COR-L47 (cell line): Measurements from ENCODE around the gene THRB.

Experiments
- DNase-seq: peaks from one replicate; lab custom pipeline; 2025; lab: John Stamatoyannopoulos, UW

Gene THRB

DNA sequence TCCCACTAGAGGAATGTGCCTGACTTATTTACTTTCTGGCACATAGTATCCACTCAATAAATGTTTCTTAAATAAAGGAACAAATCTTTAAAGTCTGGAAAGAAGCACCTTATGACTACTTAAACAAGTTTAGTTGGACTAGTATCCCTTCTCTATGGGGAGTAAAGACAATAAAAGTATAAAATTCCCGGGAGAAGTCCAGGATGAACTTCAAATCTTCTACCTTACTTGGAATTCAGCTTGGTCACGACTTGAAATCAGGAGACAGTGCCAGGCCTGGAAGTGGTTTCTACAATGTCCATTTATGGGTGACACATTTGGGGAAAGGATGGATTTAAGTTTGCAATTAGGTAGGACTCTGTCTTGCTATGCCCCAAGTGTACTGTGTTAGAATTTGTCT, 353.1 kb downstream of the THRB start:
- DNase-seq, result no peak

DNA sequence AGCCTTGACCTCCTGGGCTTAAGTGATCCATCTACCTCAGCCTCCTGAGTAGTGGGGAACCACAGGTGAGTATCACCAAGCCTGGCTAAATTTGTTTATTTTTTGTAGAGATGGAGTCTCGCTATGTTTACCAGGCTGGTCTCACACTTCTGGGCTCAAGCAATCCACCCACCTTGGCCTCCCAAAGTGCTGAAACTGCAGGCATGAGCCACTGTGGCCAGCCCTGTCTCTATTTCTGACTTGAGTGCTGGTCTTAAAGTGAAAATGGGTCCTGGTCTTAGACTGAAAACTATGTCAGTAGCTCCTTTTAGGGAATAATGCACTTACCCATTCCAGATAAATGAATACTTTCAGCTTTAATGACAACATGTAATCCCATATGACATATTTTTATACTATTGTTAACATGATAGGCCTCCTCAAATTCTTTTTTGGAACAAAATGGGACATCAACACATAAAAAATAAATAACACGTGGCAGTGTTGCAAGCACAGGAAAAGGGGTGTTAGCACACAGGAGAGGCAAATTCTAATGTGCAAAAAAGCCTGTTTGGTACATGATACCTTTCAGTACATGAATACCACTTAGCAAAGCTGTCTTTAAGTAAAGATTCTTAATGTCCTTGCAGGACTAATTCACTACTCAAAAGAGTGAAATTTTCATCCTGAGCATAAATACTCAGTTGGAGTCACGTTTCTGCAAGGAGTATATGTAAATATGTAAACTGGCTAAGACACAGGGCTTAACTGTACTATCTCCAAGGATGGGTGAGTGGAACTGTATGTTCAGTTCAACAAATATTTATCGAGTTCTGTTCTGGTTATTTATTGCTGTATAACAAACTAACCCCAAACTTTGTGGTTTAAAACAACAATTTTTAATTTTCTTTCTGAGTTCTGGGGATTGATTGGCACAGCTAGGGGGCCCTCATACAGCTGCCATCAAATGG, 354.9 kb downstream of the THRB start:
- DNase-seq, result no peak

DNA sequence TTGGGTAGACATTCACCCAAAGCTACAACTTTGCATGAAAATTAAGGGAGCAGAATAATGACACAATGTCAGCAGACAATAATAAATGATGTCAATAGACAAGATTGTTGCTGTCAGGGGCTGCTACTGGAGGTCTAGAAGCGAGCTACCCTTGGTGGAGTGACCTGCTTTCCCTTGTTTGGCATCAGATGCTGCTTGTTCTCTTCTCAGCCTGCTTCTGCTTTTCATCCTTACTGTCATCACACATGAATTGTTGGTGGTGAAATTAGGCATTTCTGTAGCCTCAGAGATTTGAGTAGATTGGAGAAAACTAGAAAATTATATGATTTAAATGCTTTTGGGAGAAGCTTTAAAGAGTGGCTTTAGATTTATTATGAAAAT, 355.8 kb downstream of the THRB start:
- no peak for DNase-seq

DNA sequence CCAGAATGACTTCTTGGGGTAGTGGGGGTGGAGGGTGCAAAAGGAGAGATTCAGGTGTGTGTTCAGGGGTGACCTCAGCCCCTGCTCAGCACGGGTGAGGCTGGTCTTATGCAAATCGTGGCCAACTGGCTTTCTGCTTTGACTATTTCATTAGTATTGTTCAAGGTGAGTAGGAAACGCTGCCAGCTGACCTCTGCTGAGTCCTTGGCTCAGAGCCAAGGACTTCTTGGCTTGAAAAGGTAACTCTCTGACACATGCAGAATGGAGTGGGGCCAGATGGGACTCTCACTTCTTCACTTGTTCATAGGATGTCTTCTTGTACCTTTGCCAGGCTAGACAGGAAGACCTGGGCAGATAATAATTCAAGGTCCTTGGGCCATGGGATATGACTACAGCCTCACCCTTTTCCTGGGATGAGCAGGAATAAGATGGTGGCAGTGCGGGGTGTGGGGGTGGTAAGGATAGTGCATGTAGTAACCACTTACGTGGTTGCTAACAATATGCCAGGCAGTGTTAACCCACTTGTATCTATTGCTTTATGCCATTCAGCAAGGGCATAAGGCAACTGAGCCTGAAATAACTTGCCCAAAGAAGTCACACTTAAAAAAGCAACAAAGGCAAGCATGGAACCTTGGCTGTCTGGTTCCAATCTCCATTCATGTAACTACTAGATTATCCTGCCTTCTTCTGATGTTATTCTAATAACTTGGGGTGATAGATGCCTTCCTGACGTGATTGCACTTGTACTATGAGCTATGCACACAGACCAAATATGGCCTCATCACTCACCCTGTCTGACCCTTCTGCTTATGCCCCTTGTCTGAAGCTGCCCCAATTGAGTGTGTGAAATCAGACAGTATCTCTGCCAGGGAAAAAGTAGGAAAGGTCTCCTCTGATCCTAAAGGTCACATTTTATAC, 356.4 kb downstream of the THRB start:
- DNase-seq, result peak; percentile 34

DNA sequence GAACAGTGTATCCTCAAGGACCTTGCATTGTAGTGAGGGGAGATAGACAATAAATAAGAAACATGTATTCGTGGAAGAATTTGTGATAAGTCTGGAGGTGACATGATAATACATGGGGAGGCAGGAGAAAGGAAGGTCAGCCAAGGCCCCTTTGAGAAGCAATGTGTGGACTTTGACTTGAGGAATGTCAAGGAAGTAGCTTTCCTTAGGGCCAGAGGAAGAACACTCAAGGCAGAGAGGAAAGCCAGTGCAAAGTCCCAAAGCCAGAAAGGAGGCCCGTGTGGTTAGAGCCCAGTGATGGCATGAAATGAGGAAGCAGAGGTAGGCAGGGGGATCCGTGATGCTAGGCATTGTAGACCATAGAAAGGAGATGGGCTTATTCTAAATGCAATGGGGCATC, 357.3 kb downstream of the THRB start:
- no peak for DNase-seq

DNA sequence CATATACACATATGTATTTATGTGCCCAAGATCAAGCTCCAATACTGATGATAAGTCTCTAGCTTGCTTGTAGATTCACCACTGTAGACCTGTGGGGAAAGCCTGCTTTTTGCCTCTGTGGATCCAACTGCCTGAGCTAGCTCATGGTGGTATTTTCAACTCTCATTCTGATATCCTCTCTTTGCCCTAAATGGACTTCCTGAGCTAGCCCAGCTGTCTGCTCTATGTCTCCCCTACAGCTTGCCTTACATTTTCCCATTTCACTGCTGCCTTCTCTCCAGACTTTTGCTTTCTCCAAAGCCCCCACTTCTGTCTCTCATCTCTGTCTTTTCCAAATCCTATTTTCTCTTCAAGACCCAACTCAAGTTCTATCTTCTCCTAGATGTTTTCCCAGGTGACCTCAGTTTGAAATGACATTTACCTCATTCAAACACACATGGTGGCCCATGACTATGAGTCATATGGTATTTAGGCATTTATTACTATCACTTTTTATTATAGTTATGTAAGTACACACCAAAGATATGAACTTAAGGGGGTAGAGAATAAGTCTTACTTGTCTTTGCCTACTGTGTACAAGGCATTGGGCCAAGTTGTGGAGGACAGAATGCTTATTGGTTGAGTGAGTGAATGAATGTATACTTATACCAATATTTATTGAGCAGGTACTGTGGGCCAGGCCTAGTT, 357.9 kb downstream of the THRB start:
- no peak for DNase-seq

DNA sequence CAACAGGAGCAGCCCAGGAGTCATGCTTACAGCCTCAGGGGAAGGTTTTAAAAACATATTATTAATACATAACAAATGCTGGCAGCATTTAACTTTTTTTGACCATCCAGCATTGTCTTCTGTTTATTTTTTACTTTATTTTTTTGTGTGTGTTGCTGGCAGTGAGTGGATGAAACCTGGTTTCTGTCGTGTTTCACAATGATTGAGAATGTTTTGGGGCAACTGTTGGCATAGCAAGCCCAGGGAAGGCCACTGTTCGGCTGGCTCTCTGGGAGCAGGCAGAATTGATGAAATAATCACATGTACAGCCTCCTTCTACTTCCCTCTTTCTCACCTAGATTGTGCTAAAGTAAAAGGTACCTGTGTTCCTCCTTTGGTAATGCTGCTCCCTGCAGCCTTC, 359.4 kb downstream of the THRB start:
- no peak for DNase-seq

DNA sequence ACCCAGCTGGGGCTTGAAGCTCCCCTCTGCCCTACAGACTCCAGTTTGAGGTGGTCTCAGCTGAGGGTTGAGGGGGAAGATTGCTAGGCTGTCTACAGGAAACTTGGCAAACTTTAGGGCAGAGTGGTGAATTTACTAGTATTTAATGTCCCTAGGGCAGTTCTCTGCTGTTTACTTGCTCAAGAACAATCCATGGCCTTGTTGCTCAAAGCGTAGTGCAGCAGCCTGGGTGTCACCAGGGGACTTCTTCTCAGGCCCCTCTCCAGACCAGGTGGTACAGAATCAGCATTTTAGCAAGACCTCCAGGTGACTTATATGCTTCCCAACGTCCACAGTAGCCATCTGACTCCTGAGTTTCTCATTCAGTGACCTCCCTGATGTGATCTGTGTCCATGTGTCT, 360.7 kb downstream of the THRB start:
- DNase-seq, result no peak

DNA sequence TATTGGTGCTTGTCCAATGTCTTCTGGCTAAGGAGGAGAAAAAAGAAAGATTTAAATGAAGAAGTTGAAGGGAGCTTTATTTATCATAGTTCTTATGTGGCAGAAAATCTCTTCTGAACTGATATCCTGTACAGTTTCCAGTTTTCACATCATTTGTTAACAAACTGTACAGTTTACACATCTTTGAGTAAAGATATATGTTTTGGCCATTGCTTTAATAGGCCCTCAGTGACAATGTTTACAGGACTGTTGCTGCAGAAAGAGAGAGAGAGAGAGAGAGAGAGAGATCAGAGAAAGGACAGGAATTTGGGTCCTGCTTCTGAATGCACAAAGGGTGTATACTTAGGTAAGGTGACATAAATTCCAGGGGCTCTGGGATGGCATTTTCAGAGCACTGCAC, 361.2 kb downstream of the THRB start:
- DNase-seq, result no peak

DNA sequence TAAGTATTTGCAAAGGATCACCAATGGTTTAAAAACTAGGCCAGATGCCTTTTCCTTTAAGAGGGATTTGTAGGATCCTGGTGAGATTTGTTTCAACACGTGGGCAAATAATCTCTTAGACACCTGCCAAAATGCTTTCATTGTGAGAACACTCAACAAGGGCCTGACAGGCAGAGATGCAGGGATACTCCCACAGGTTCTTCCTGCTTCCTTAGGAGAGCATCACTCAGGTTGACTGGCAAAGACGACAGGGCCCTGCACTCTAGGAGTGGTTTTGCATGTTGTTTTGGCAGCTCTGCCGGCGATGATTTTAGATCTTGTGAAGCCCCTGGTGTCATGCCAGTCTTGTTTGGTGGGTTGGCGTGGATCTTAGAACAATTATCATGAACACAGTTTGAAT, 365.1 kb downstream of the THRB start:
- DNase-seq, result no peak

DNA sequence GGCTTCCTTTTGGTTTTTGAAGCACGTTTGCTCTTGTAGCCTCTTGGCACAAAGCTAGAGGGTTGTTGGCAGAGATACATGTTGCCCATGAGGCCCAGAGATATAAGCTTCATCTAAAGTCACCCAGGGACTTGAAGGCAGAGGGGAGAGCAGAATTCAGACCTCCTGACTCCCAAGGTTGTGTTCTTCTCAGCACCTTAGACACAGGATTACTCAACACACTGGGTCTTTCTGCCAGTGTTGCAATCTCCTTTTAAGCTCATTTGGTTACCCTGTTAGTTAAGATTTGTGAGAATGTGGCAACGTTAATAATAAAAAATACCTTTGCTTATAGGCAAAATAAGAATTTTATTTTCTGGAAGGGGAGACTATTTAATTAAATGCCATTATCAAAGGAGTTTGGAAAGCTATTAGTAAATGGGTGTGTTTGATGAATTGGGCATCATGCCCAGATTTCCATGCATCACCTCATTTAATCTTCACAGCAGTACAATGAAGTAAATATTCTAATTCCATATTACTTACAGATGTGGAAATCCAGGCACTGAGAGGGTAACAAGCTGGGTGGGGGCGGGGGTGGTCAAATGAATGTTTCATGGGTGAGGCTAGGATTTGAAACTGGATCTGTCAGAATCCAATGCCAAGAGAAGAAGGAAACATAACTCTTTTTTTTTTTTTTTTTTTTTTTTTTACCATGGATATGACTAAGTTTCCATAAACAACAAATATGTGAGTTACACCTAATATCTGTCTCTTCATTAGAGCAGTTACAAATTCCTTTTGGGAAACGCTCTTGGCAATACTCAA, 366.2 kb downstream of the THRB start:
- peak; percentile 17 for DNase-seq

DNA sequence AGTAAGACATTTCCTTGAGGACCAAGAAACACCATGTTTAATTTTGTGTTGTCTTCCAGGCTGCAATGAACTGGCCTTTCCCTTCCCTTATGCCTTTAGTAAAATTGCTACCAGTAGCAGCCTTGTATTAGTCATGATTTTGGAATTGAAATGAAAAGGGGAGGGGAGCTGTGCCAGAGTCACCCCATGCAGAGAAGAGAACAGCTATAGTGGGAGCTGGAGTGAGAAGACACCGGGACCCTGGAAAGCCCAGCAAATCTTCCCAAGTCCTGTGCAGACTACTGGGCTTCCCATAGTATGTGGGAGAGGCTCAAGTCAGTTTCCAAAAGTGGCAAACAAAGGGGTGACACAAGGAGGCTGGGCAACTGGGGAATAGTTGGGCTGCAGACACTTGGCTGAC, 371.1 kb downstream of the THRB start:
- no peak for DNase-seq

DNA sequence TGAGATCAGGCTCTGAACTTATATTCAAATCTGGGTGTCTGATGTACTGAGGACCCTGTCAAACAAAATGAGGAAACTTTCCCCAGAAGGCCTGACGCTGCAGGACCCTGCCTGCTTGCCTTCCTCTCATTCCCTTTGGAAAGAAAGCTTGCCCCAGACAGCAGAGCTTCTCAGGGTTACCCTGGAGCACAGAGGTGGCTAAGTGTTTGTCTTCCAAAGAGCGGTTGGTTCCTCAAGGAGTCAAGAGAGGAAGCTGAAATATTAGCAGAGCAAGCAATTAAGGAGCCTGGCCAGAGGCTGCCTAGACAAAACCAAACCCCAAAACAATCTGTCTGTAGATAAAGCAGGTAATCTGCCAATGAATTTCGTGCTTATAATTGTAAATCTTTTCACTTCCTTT, 374.2 kb downstream of the THRB start:
- no peak for DNase-seq

DNA sequence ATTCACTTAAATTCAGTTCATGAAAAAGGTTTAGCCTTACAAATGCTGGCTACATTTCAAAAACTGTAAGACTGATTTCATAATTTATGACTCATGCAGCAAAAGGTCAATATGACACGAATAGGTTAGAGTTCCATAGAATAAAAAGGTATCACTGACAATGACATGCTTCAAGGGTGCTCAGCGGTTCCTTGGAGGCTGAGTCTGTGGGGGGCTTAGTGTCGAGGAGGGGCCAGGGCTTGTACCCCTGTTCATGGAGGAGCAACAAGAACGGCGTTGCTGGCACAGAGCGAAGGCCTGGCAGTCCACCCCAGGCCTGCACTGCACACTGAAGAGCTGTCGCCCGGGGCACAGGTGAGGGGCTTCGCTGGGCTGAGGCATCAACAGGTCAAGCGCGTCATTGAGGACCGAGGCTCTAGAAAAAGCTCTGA, 375.3 kb downstream of the THRB start:
- DNase-seq, result no peak

DNA sequence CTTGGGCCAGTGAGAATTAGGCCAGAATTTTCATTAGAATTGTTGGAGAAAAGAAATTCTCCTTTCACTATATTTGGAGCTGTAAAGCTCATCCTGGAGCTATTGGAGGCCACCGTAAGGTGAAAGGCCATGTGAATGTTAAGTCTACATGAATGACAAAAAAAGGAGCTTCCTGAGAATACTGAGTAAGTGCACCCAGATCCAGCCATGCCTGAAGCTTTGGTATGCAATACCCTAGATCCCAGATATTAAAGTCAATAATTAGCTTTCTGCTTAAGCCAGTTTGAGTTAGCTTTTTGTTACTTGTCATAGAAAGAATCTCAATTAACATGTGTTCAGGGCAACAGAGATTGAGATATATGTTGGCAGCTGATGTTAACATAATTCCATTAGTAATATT, 377.1 kb downstream of the THRB start:
- no peak for DNase-seq

DNA sequence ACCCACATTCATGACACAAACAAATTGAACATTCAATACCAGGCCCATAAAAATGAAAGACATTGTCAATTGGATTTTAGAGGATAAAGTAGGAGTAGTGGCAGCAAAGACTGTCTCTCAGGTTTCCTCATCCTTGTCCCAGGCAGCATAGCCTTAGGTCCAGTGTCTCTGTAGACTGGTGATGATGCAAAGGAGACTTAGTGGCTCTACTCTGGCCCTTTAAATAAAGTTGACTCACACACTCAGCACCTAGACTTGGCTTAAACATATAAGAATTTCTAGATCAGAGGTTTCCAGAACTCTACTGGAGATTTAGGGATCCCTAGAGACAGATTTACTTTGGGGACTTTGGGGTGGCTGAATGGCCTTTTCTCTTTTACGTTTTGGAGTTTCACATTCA, 382.9 kb downstream of the THRB start:
- DNase-seq, result no peak

DNA sequence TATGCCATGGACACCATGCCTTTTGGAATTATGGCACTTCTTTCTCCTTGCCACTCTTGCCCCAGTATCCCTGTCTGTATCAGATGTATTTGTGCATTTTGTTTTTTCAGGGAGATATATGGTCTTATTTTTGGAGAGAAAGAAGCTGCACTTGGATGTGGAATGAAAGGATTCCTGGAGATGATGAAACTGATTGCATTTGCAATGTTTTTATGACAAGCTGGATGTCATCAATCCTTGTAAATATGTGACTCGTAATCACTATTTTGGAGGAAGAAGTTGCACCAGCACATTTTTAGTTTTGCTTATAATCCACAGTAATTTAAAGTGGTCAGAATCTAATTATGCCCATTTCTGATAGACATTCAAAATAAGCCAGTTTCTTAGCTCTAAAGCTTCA, 384.6 kb downstream of the THRB start:
- no peak for DNase-seq

DNA sequence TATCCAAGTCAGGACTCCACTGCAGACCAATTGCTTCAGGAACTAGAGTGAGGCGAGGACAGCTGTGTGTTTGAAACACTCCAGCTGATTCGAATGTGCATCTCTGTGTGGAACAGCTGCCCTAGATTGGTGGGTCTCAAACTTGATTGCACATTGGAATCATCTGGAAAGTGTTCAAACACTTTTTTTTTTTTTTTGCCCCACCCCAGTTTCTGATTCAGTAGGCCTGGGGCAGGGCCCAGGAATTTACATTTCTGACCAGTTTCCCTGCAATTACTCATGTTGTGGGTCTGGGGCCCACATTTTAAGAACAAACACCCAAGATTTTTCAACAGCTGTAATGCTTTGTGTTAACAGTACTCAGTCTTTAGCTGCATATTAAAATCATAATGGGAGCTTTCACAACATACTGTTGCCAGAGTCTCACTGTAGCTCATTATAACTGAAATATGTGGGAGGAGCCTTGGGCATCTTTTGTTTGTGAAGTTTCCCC, 392.9 kb downstream of the THRB start:
- DNase-seq, result no peak

DNA sequence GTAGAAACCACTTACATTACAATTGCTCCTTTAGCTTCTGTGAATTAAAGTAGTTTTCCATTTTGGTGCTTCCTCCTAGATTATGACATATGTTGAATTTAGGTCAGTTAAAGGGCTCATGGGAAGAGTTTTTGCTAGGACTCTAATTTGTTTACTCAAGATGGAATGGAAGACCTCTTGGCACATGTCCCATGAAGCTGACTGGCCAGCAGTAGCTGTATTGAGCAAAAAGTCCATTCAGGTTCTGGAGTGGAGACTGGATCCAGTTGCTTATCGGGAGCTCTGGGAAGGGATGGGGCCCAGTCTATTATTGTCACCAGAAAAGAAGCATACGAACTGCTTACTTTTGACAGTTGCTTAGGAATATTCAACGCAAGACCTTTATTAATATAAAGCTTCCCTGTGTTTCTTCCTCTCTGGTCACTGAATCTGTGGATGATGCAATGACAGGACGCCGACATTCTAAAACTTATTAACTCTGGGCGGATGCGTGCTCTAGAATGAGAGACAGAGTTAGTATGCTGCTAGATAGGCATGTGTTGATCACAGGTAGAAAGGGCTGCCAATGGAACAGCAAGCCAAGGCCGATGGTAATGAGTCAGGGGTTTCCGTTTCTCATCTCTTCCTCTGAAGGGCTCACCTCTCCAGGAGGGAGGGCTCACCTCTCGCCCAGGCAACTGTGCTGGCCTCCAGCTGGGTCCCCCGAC, 393.8 kb downstream of the THRB start:
- DNase-seq, result no peak

DNA sequence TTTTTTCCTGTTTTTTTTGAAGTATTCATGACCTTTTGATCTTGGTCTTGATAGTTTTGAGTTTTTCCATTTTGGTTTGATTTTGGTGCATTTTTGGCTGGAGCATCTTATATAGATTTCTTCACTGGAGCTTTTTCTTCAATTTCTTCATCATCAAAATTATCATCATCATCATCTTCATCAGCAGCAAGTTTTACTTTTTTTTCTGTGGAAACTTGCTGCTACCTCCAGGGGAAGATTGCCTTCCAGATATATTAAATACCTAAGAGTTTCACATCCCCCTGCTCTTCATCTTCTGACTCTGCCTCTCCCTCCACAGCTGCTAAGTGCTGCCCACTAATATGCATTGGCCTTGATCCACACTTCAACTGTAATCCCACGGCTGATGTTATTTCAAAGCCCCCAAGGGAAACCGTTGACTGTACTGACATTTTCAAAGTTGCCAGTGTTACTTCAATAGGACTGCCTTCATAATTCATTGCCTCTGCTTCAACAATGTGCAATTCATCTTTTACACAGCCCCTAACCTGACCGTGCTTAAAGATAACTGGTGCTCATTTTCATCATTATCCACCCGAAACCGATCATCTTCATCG, 397.9 kb downstream of the THRB start:
- DNase-seq, result no peak
